Stimulated activated CD4-positive, alpha-beta T cell treated with anti-CD3 and anti-CD28 coated beads, Interleukin-12 subunit alpha, Interleukin-12 subunit beta, amount 100 ng/mL, for 24 hours (primary cell): ENCODE data around the gene NRM.
"Not testable (repeated sequence)": the region's sequence is repeated elsewhere in the genome, so short reads cannot be mapped to it uniquely, and the experiment has no call there.

ENCODE experiments used
- DNase-seq, 2 experiments: peaks; one replicate each; pipeline ENCODE4 v3.0.0-alpha.2; 2020; ENCODE audit warnings: low read depth in 2 of 2

The NRM gene

GRCh38 chr6:30720738-30721197 lies 30.0 kb upstream of the NRM start:
- DNase-seq: peak in 1 of 2 experiments; percentile 54

GRCh38 chr6:30719791-30720737 lies 29.3 kb upstream of the NRM start, which contains the start of gene TUBB:
TUBB (plus strand) TSS chr6:30720352; CDS start chr6:30720507, 155 bp downstream.
- peak; percentile 88 to 92 for DNase-seq

- no peak for DNase-seq
Observed at GRCh38 chr6:30719356-30719755, 28.6 kb upstream of the NRM start.

GRCh38 chr6:30717845-30718720 lies 27.3 kb upstream of the NRM start:
- not testable (repeated sequence) for DNase-seq

- DNase-seq: peak; percentile 97 to 98
Observed at GRCh38 chr6:30717129-30717844, 26.5 kb upstream of the NRM start, which contains the start of gene MDC1. MDC1 (minus strand) TSS chr6:30717281; CDS start chr6:30715175, 2,106 bp downstream.

- no peak for DNase-seq
Observed at GRCh38 chr6:30716879-30717128, 26.0 kb upstream of the NRM start.

- no peak for DNase-seq
Observed at GRCh38 chr6:30714263-30714662, 23.5 kb upstream of the NRM start.

GRCh38 chr6:30712441-30712945 lies 21.7 kb upstream of the NRM start:
- DNase-seq: no peak

GRCh38 chr6:30711758-30712380 lies 21.1 kb upstream of the NRM start:
- no peak for DNase-seq

GRCh38 chr6:30709101-30709868 lies 18.5 kb upstream of the NRM start:
- no peak for DNase-seq

- no peak for DNase-seq
Observed at GRCh38 chr6:30707281-30707850, 16.6 kb upstream of the NRM start.

GRCh38 chr6:30705620-30706019 lies 14.8 kb upstream of the NRM start:
- DNase-seq: no peak

- no peak for DNase-seq
Observed at GRCh38 chr6:30703821-30704220, 13.0 kb upstream of the NRM start.

- DNase-seq: no peak
Observed at GRCh38 chr6:30703011-30703410, 12.2 kb upstream of the NRM start.

- no peak for DNase-seq
Observed at GRCh38 chr6:30700340-30700739, 9.6 kb upstream of the NRM start.

- DNase-seq: no peak
Observed at GRCh38 chr6:30696432-30696831, 5.6 kb upstream of the NRM start.

GRCh38 chr6:30691208-30691847 lies 544 bp upstream of the NRM start:
- DNase-seq: no peak

GRCh38 chr6:30689985-30690384 lies 799 bp downstream of the NRM start:
- no peak for DNase-seq

- DNase-seq: no peak
Observed at GRCh38 chr6:30689022-30689865, 1.5 kb downstream of the NRM start.
